ENCODE measurements around the gene TCAIM.

Gene TCAIM

DNA sequence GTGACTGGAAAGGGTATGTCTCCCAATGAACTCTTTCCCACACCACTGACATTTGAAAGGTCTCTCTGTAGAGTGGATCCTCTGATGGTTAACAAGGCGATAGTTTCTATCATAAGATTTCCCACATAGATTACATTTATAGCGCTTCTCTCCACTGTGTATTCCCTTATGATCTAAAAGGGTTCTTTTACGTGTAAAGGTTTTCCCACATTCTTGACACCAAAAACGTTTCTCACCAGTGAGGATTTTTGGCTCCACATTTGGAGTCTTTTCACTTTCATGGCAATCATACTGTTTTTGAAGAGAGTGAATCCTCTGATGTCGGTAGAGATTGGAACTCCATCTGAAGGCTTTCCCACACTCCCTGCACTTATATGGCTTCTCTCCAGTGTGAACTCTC is 108.4 kb downstream of the TCAIM start:
- no peak for DNase-seq

DNA sequence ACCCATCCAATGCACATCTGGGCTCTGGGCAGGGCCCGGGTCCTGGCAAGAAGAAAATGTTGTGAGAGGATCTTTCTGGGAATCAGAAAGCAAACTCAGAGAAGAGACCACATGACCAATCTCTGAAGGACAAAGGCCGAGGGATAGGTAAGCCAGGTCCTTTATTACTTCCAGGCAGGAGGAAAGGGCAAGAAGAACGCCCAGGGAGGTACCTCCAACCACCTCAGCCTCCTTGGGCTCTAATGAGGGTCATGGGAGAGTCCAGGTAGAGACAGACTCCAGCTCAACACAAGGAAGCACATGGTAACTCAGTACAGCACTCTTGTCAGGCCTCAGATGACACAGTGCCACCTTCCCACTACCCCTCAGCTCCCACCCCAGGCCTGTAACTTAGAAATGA is 112.9 kb downstream of the TCAIM start:
- DNase-seq, result no peak

DNA sequence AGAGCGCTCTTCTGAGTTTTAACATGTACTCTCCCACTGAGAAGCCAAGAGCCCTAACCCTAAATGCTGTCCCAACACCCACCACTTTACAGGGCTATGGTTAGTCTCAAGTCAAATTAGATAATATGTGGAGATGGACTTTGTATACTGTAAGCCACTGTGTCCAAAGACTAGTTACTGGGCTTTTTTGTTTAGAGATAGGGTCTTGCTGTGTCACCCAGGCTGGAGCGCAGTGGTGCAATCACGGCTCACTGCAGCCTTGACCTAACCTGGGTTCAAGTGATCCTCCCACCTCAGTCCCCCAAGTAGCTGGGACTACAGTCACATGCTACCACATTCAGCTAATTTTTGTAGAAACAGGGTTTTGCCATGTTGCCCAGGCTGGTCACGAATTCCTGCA is 115.7 kb downstream of the TCAIM start:
- DNase-seq, result no peak

DNA sequence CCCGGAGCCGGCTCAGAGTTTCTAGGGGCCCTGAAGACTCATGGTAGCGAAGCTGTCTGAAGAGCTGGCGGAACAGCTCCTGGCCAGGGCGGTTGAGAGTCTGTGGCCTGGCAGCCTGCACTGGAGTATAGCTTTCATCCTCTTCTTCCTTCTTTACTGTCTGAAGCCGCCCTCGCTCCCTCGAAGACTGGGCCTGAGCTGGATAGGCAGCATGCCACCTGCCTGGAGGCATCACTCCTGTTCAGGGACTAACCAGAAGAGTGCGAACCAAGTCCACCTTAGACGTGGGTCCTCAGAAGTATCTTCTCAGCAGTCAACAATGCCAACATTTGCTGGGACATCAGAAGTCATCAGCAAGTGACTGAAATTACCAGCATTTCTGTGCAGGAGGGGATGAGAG is 116.8 kb downstream of the TCAIM start:
- DNase-seq, result no peak
